OCI-LY7 (cell line): ENCODE results near the gene FUCA1. TPM values are rescaled to one million over a fixed set of nuclear protein-coding genes. Genes with fewer than 3 reads are reported as not detected.

ENCODE experiments used
- BruUV-seq: library from RNA; stranded (reverse); fragments of 400-500 nt; replicated peaks from 2 replicates; lab custom pipeline; 2021; lab: Mats Ljungman, UMichigan
- CTCF ChIA-PET: fragments of 300-600 bp; sonication (Branson Sonifier 250); formaldehyde crosslinking; loops from one replicate; lab custom pipeline; 2022; ENCODE audit warnings: antibody characterized with exemption; ENCODE audit not compliant: unreplicated experiment; lab: Charles Lee
- POLR2A ChIA-PET: fragments of 300-600 bp; sonication (Branson Sonifier 250); formaldehyde crosslinking; loops from one replicate; lab custom pipeline; 2022; ENCODE audit warnings: antibody characterized with exemption; lab: Charles Lee
- DNase-seq: peaks from one replicate; pipeline ENCODE4 v3.0.0-alpha.2; 2015; ENCODE audit warnings: low spot score
- H2AFZ ChIP-seq: fragments of 200-600 bp; sonication (generic), shearing (Covaris generic); 2 replicates; pipeline ENCODE4 v1.6.1; 2014; ENCODE audit warnings: mild to moderate bottlenecking, antibody characterized with exemption, low read length, moderate library complexity
- H3K27ac ChIP-seq: fragments of 200-600 bp; sonication (generic); 2 replicates; pipeline ENCODE4 v1.5.1; 2014; ENCODE audit warnings: mixed run types, low read depth, mild to moderate bottlenecking, moderate library complexity, low read length, inconsistent platforms; ENCODE audit not compliant: poor library complexity, severe bottlenecking
- H3K36me3 ChIP-seq: fragments of 200-600 bp; sonication (generic); 2 replicates; pipeline ENCODE4 v1.6.1; 2014; ENCODE audit warnings: mild to moderate bottlenecking, antibody characterized with exemption, low read length, moderate library complexity, mixed read lengths; ENCODE audit not compliant: insufficient read depth
- H3K4me1 ChIP-seq: fragments of 200-600 bp; sonication (generic); 2 replicates; pipeline ENCODE4 v1.5.1; 2014; ENCODE audit warnings: mild to moderate bottlenecking, low read length; ENCODE audit not compliant: insufficient read depth, poor library complexity, severe bottlenecking
- H3K4me2 ChIP-seq: fragments of 200-600 bp; sonication (generic); 2 replicates; pipeline ENCODE4 v1.6.1; 2014; ENCODE audit warnings: mild to moderate bottlenecking, low read length
- H3K4me3 ChIP-seq: fragments of 200-600 bp; sonication (generic); 2 replicates; pipeline ENCODE4 v1.5.1; 2014; ENCODE audit warnings: mild to moderate bottlenecking, low read depth, low read length; ENCODE audit not compliant: poor library complexity, severe bottlenecking
- H3K79me2 ChIP-seq: fragments of 200-600 bp; sonication (generic); 2 replicates; pipeline ENCODE4 v1.6.1; 2016; ENCODE audit warnings: low read depth, mild to moderate bottlenecking, low read length, moderate library complexity, mixed read lengths; ENCODE audit not compliant: insufficient read depth
- H3K9me2 ChIP-seq: fragments of 200-600 bp; sonication (generic); 2 replicates; pipeline ENCODE4 v1.6.1; 2016; ENCODE audit warnings: mild to moderate bottlenecking, low read length, mixed read lengths; ENCODE audit not compliant: insufficient read depth
- H3K9me3 ChIP-seq: fragments of 200-600 bp; sonication (generic); 2 replicates; pipeline ENCODE4 v1.6.1; 2014; ENCODE audit warnings: mild to moderate bottlenecking, mixed run types, low read length, mixed read lengths
- H4K20me1 ChIP-seq: fragments of 200-600 bp; sonication (generic); 2 replicates; pipeline ENCODE4 v1.6.1; 2014; ENCODE audit warnings: mild to moderate bottlenecking, antibody characterized with exemption, low read length, moderate library complexity, mixed read lengths; ENCODE audit not compliant: insufficient read depth
- EZH2phosphoT487 ChIP-seq: fragments of 200-600 bp; sonication (generic); IDR thresholded peaks from 2 replicates; pipeline ENCODE4 v1.6.1; 2018; ENCODE audit warnings: low read depth, borderline replicate concordance, mild to moderate bottlenecking, mixed run types, antibody characterized with exemption, low read length, moderate library complexity, mixed read lengths
- intact Hi-C: fragments of 100-400 bp; cut with micrococcal nuclease; formaldehyde crosslinking; loops from one replicate; pipeline ENCODE4 v1.10.0; 2022; ENCODE audit not compliant: unreplicated experiment
- total RNA-seq, 2 experiments: library from RNA; depleted of rRNA in 1 of 2; stranded (reverse); fragments of >200 nt in 1 of 2; shearing (Covaris generic) in 1 of 2; gene quantifications; 2 replicates each; pipeline ENCODE4 v1.2.3, GENCODE V29; 2014 to 2022
- TF ChIP-seq, protein P1 (sequence below): fragments of 200-600 bp; sonication (generic); conservative IDR thresholded peaks from 2 replicates; pipeline ENCODE4 v1.5.1; 2014; ENCODE audit warnings: mild to moderate bottlenecking, antibody characterized with exemption, low read length, moderate library complexity, mixed read lengths

FUCA1 gene
- total RNA-seq, 2 experiments from 2014 or later = 9.1 to 9.9 TPM

DNA sequence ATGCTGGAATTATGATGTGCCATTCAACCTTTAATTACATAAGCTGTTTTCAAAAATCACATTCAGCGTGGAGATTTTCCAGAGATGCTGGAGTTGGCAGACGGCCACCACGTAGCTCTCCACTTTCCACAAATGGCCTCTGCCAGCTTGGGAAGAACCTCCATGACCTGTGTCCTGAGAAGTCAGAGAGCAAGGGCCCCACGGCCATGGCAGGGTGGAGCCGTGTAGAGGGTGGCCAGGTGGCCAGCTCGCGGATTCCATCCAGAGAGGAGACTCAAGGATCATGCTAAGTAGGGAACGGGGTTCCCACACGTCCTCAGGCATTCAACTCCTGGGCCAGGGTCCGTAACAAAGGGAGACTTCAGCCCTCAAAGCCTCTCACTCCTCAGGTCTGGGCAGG is 66.2 kb downstream of the FUCA1 start:
- Histone ChIP-seq H3K4me2 (peak overlapping the region; percentile 89), H3K36me3 (peaks cover 22% of the 10 kb centered on the region), H3K27ac (no peak overlapping the region), H3K9me3 (no peaks in the 10 kb centered on the region), H3K4me3 (no peak overlapping the region), H4K20me1 (no peaks in the 10 kb centered on the region), H3K9me2 (no peaks in the 10 kb centered on the region), H2AFZ (no peak overlapping the region), H3K79me2 (no peaks in the 10 kb centered on the region), H3K4me1 (peaks cover 28% of the 10 kb centered on the region)
- POLR2A ChIA-PET = interaction anchor here (0.5 to 1.6 kb wide), 10 partner anchors 9 to 256 kb away, joined by 3 to 6 read pairs (median 3); no protein-coding TSS in a partner anchor
- DNase-seq = no peak
- CTCF ChIA-PET = interaction anchor here (0.7 to 1.2 kb wide), 3 partner anchors 9 to 115 kb away, joined by 3 to 5 read pairs (median 3); no protein-coding TSS in a partner anchor
- BruUV-seq = TSS peak; percentile 61
- intact Hi-C loops = no loop called here
- no peak for TF ChIP-seq EZH2phosphoT487
- TF ChIP-seq, protein P1, sequence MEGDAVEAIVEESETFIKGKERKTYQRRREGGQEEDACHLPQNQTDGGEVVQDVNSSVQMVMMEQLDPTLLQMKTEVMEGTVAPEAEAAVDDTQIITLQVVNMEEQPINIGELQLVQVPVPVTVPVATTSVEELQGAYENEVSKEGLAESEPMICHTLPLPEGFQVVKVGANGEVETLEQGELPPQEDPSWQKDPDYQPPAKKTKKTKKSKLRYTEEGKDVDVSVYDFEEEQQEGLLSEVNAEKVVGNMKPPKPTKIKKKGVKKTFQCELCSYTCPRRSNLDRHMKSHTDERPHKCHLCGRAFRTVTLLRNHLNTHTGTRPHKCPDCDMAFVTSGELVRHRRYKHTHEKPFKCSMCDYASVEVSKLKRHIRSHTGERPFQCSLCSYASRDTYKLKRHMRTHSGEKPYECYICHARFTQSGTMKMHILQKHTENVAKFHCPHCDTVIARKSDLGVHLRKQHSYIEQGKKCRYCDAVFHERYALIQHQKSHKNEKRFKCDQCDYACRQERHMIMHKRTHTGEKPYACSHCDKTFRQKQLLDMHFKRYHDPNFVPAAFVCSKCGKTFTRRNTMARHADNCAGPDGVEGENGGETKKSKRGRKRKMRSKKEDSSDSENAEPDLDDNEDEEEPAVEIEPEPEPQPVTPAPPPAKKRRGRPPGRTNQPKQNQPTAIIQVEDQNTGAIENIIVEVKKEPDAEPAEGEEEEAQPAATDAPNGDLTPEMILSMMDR = no peak

DNA sequence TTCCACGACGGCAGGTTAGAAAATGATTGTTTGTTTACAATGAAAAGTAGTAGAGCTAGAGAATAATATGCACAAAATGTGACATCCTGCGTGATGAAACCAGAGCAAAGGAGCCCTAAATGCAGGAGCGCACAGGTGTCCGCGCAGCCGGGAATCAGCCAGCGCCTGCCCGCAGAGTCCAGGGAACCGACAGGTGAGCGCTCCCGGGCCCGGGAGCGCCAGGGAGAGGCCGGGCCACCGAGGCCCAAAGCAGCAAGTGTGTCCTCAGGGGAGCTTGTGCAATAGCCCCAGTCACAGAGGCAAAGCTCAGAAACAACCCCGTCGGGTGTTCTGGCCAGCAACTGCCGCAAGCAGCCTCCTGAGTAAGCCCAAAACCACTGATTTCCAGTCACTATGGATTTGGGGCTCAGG is 66.7 kb downstream of the FUCA1 start:
- BruUV-seq = no TSS peak

More for the DNA sequence above, 66.7 kb downstream of the FUCA1 start:
- intact Hi-C loops = no loop called here
- peaks cover 26% of the 10 kb centered on the region for H3K36me3 ChIP-seq
- H3K9me2 ChIP-seq = no peaks in the 10 kb centered on the region
- H3K9me3 ChIP-seq = no peaks in the 10 kb centered on the region
- peak overlapping the region; percentile 32 for H3K27ac ChIP-seq
- peak overlapping the region; percentile 89 for H3K4me2 ChIP-seq
- H3K79me2 ChIP-seq = no peaks in the 10 kb centered on the region
- peak overlapping the region; percentile 53; the same call in 1 of the 2 replicates for H2AFZ ChIP-seq
- DNase-seq = no peak
- POLR2A ChIA-PET = interaction anchor here (0.5 to 1.6 kb wide), 9 partner anchors 10 to 139 kb away, joined by 3 to 6 read pairs (median 3); no protein-coding TSS in a partner anchor
- no peak for TF ChIP-seq EZH2phosphoT487
- TF ChIP-seq, protein P1 = no peak
- H3K4me3 ChIP-seq = peak overlapping the region; percentile 76
- no peaks in the 10 kb centered on the region for H4K20me1 ChIP-seq
- H3K4me1 ChIP-seq = peaks cover 27% of the 10 kb centered on the region
- CTCF ChIA-PET = interaction anchor here (0.6 to 1.2 kb wide), 2 partner anchors 10 to 38 kb away, joined by 3 to 5 read pairs; no protein-coding TSS in a partner anchor
